CMK (cell line): Measurements from ENCODE around the gene FAM111A.

Experiments used
- DNase-seq: peaks from one replicate; pipeline ENCODE4 v3.0.0-alpha.2; 2010; ENCODE audit warnings: low read depth

Gene FAM111A

GRCh38 chr11:59180168-59180776 is 37.6 kb downstream of the FAM111A start:
- DNase-seq, result no peak

DNA sequence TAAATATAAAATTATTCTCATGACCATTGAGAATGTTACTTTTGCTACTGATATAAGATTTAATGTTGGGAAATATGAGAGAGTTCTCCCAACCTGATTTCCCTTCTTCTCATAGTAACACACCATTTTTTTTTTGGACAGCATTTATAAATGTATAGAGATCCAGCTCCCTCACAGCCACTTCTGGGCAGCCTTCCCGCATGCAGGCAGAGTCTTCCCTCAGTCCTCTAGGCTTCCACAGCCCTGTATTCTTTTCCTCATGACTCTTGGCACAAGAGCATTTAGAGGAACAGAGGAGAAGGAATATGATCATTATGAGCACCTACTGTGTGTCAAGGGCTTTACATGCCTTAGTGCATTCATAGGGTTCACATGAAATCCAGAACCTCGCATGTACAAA is 38.3 kb downstream of the FAM111A start:
- no peak for DNase-seq

GRCh38 chr11:59181746-59182456 is 39.2 kb downstream of the FAM111A start:
- DNase-seq, result no peak

- no peak for DNase-seq
Observed at GRCh38 chr11:59182457-59183151, 39.9 kb downstream of the FAM111A start.

DNA sequence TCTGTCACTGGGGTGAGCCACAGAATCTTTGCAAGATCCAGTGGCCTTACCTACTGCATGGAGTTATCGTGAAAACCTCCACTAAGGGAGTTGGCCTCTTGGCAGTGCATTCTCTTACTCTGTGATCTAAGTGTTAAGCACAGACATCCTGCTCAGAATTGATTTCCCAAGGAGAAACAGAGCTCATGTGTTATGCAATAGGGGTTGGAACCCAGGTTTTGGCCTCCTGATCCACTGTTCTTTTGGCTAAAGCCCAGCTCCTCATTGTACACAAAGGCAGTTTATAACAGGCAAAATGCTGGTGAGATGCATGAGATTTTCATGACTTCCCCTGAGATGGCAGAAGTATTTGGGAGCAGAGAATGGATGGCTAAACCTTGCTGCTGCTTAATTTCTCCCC is 41.1 kb downstream of the FAM111A start:
- DNase-seq, result no peak

GRCh38 chr11:59184691-59185339 is 42.2 kb downstream of the FAM111A start:
- no peak for DNase-seq

- DNase-seq, result no peak
Observed at GRCh38 chr11:59185386-59185945, 42.8 kb downstream of the FAM111A start.

DNA sequence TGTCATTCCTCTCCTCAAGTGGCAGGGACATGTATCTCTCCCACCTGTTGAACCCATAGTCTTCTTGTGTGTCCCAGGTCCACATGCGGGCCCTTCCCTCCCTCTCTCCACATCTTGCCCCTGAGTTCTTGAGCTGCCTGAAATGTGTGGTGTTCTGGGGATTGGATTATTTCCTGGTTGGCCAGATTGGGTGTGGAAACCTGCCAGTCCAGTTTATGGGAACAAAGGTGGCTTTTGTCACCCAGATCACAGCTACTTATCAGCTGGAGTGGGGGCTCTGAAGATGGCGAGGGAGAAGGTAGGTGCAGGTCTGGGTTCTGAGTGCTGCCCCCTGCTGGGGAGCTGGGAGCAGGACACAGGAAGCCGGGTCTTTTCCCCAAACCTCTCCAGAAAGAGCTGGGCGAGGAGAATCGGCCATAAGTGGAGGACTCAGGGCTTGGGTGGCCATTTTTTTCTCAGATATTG is 43.5 kb downstream of the FAM111A start:
- no peak for DNase-seq

GRCh38 chr11:59187035-59187434 is 44.4 kb downstream of the FAM111A start:
- no peak for DNase-seq

DNA sequence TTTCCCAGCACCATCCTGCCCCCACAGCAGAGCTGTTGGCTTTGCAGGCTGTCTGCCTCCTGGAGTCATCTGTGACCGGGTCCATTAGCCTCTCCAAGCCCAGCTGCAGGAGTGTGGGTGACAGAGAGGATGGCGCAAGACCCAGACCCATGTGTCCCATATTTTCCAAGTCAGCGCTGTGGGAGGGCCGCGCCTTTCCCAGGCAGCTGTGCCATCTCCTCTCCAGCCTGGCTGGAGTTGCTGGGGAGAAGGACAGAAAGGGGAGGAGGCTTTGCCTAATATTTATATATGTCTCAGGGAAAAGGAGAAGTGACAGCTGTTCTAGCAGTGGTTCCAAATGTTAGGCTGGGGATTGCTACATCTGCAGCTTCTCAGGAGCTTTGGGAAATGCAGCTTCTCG is 44.9 kb downstream of the FAM111A start:
- no peak for DNase-seq

GRCh38 chr11:59188954-59189353 is 46.3 kb downstream of the FAM111A start:
- DNase-seq, result no peak

- DNase-seq, result no peak
Observed at GRCh38 chr11:59189986-59190385, 47.3 kb downstream of the FAM111A start.

GRCh38 chr11:59191095-59191494 is 48.4 kb downstream of the FAM111A start:
- no peak for DNase-seq

DNA sequence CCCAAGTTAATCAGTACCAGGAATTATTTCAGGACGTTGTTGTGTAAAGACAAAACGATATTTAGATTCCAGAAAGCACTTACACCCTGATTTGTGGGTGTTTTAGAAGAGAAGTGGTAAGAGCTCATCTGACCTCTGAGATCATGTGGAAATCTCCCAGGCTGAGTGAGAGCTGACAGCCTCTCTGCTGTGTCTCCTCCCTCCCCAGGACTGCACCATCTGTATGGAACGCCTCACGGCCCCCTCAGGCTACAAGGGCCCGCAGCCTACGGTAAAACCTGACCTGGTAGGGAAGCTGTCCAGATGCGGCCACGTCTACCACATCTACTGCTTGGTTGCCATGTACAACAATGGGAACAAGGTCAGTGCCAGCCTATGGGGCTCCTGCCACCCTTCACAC is 49.2 kb downstream of the FAM111A start:
- DNase-seq, result no peak

DNA sequence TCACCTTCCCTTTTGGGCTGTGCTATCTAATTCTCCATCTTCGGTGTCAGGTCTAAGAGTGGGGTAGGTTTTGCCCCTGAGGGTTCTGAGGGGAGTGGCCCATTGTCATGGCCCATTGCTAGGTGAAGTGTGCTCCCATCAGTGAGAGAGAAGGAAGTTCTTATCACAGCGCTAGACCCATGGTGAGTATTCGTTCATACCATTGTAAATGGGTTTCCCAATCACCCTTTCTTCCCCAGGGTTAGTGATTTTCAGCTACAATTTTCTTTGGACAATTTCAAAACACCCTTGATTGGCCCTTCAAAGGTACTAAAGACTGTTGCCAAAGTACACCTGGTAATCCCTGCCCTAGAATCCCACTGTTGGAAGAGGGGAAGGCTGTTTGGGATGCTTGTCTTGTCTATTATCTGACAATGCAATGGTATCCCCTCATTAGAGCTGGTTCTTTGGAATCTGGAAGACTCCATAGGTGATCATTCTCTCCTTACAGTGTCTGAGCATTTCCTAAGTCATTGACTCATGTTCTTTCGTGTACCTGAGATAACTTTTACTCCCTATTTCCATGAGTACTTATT is 49.9 kb downstream of the FAM111A start:
- no peak for DNase-seq

DNA sequence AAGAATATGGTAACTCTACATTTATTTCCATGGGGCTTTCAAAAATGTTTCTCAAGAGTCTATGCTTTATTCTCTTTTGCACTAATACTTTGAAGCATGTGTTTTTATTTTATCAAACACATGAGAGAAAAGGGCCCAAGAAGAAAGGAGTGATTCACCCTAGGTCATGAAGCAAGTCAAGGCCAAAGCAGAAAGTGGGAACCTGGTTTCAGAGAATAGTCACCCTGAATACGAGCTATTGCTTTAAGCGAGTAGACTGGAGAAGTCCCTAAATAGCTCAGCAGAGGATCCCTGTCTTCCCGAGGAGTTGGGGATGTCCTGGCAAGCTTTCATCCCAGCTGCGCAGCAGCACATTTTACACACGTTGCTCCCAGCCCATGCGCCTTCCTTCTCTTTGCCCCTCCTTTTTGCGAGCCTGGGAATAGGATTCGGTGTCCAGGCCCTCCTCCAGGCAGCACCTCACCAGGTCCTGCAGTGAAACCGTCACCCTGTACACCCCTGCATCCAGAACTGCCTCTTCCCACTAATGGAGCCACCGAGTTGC is 51.0 kb downstream of the FAM111A start:
- no peak for DNase-seq

DNA sequence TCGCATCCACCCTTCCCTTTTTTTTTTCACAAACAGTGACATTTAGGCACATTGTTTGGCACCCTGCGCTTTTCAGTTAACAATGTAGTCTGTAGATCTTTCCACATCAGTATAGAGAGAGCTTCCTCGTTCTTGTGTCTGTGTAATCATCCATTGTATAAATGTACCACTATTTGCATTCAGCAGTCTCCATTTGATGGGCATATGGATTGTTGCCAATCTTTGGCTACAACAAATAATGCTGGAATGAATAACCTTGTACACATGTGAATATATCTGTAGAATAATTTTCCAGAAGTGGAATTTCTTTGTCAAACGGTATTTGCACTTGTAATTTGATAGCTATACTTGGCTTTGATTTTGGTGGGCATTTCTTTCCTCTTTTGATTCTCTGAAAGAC is 52.9 kb downstream of the FAM111A start:
- DNase-seq, result no peak

- DNase-seq, result no peak
Observed at GRCh38 chr11:59196777-59197176, 54.1 kb downstream of the FAM111A start.

DNA sequence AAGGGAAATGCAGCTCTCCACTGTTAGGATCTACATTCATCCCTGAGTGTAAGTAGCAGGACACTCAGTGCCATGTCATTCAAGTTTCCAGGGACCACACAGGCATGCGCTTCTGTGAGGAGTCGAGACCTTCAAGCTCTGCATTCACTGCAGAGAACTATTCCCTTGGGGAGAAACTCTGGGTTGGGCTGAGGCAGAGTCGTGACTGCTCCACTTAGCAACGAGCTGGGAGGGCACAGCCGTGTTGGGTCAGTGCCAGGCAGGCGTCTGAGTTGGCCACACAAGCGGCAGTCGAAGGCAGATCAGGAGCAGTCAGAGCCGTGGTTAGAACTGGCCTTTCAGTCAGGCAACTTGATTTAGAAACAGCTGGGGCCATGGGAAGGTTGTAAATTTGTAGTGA is 55.3 kb downstream of the FAM111A start:
- no peak for DNase-seq

DNA sequence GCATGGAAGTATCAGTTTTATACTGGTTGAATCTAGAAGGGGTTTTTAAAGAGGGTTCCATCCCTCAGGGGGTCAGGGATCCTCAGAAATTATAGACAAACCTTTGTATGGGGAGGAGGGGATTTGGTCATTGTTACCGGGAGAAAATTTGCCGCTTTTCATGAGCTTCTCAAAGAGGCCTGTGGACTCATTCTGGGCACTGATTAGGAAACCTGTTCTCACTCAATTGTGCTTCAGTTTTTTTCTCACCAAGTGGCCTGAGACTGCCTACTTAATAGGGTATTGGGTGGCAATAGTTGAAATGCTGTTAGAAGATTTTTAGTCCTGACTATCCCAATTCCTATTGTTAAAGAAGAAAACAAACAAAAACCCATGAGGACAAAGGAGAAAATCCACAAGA is 56.1 kb downstream of the FAM111A start:
- DNase-seq, result no peak

GRCh38 chr11:59199546-59200422 is 57.1 kb downstream of the FAM111A start:
- no peak for DNase-seq
